ENCODE results near the gene ZFP30.

The ZFP30 gene

GRCh38 chr19:37564624-37565369 lies 90.5 kb downstream of the ZFP30 start:
- no peak for DNase-seq (ENCODE audit: low read depth in 2 of 2)
